Activated T-cell treated with anti-CD3 and anti-CD28 coated beads for 48 hours (primary cell): ENCODE data around the gene PTX3.

Experiments
- DNase-seq: peaks from one replicate; pipeline ENCODE4 v3.0.0-alpha.2; 2020; ENCODE audit warnings: low read depth

Gene PTX3

GRCh38 chr3:157423337-157423736, 13.3 kb upstream of the PTX3 start:
- no peak for DNase-seq

- no peak for DNase-seq
These were observed 8.7 kb upstream of the PTX3 start for GRCh38 chr3:157427901-157428300.

- DNase-seq: no peak
These were observed 7.8 kb upstream of the PTX3 start for GRCh38 chr3:157428853-157429252.

- no peak for DNase-seq
These were observed 6.9 kb upstream of the PTX3 start for GRCh38 chr3:157429708-157430107.

GRCh38 chr3:157438194-157438730, 1.6 kb downstream of the PTX3 start:
- no peak for DNase-seq

- DNase-seq: no peak
These were observed 4.5 kb downstream of the PTX3 start for GRCh38 chr3:157441102-157441624.

- DNase-seq: no peak
These were observed 6.1 kb downstream of the PTX3 start for GRCh38 chr3:157442729-157443128.

GRCh38 chr3:157443905-157444796, 7.5 kb downstream of the PTX3 start:
- no peak for DNase-seq

GRCh38 chr3:157444797-157445184, 8.1 kb downstream of the PTX3 start:
- no peak for DNase-seq

- no peak for DNase-seq
These were observed 9.2 kb downstream of the PTX3 start for GRCh38 chr3:157445857-157446256.

GRCh38 chr3:157447026-157447694, 10.5 kb downstream of the PTX3 start:
- DNase-seq: no peak

GRCh38 chr3:157452097-157452496, 15.4 kb downstream of the PTX3 start:
- DNase-seq: no peak

- no peak for DNase-seq
These were observed 17.2 kb downstream of the PTX3 start for GRCh38 chr3:157453824-157454223.

GRCh38 chr3:157459706-157460105, 23.1 kb downstream of the PTX3 start:
- no peak for DNase-seq

GRCh38 chr3:157460253-157460652, 23.6 kb downstream of the PTX3 start:
- DNase-seq: no peak

- no peak for DNase-seq
These were observed 27.2 kb downstream of the PTX3 start for GRCh38 chr3:157463816-157464215.

GRCh38 chr3:157464321-157464720, 27.7 kb downstream of the PTX3 start:
- no peak for DNase-seq

GRCh38 chr3:157465741-157466140, 29.1 kb downstream of the PTX3 start:
- no peak for DNase-seq

GRCh38 chr3:157467200-157467599, 30.6 kb downstream of the PTX3 start:
- no peak for DNase-seq

GRCh38 chr3:157469561-157470294, 33.1 kb downstream of the PTX3 start:
- no peak for DNase-seq

GRCh38 chr3:157471064-157471463, 34.4 kb downstream of the PTX3 start:
- DNase-seq: no peak

- no peak for DNase-seq
These were observed 36.0 kb downstream of the PTX3 start for GRCh38 chr3:157472648-157473047.
